ENCODE results near the gene TSHZ3.

The TSHZ3 gene

DNA sequence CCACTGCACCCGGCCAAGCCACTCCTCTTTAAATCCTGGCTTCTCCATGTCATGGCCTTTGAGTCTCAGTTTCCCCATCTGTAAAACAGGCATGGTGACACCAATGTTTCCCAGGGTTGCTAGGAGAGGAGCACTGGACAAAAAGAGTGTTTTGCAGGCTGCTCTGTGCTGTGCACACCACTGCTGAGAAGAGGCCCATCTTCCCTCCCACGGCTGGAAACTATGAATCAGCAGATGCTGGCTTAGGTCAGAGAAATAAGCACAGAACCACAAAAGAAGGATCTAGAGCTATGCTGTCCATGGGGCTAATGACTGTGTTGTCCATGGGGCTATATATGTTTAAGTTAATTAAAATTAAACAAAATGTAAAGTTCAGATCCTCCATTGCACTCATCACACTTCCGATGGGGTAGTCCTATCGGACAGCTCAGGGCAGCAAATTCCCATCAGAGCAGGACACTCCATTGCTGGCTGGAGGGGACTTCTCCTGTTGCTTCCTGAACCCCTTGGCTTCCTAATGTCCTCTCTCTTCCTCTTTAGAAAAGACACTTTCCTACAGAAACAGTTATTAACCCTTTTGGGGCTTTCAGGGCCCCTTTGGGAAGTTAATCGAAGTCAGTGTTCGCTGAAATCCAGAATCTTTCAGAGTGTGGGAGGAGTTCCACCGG, 37.1 kb downstream of the TSHZ3 start:
- no peak for DNase-seq (ENCODE audit: low spot score)

DNA sequence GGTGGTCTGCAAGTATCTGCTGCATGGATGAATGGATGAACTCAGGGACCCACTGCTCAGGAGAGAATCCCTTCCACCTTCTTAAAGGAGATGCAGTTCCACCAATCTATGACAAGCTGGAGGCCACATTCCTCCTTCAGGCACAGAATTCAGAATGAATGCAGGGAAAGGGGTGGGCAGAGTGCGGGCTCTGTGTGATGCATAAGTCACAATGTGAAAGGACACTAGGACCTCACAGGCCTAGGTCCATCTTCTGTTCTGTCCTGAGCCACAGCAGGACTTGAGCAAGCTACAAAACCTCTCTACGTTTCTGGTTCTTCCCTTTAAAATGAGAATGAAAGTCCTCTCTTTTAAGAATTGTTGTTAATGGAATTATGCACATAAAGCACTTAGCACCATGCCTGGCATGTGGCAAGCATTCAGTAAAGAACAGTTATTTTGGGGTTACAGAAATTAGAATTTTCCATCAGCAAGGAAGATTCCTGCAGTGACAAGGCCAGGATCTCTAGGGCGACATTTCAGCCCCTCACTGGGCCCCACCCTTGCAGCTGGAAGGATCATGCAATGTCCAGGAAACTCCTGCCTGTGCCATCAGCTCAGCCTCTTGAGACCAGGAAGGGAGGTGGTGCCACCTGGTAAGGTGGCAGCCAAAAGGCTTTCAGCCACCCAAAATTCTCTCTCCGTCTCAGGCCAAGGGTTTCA, 38.7 kb downstream of the TSHZ3 start:
- no peak for DNase-seq (ENCODE audit: low spot score)

DNA sequence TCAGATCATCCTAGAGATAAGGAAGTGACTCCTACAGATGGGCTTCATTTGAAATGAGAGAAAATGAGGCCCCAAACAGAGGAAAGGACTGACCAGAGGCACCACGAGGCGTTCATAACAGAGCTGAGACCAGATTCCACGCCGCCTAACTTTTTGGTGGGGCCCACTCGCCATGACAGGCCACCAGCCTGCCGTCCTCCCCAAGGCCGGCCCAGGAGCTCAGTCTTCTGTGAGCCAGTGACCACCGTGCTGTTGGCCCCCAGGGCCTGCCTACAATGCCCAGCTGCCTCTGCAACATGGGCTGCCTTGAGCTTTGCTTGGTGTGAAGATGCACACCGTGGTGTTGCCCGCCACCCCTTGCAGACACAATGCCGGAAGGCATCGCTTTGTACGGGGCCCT, 40.5 kb downstream of the TSHZ3 start:
- DNase-seq (ENCODE audit: low spot score), result no peak

- no peak for DNase-seq (ENCODE audit: low spot score)
These were observed 42.1 kb downstream of the TSHZ3 start for GRCh38 chr19:31307071-31307669.

DNA sequence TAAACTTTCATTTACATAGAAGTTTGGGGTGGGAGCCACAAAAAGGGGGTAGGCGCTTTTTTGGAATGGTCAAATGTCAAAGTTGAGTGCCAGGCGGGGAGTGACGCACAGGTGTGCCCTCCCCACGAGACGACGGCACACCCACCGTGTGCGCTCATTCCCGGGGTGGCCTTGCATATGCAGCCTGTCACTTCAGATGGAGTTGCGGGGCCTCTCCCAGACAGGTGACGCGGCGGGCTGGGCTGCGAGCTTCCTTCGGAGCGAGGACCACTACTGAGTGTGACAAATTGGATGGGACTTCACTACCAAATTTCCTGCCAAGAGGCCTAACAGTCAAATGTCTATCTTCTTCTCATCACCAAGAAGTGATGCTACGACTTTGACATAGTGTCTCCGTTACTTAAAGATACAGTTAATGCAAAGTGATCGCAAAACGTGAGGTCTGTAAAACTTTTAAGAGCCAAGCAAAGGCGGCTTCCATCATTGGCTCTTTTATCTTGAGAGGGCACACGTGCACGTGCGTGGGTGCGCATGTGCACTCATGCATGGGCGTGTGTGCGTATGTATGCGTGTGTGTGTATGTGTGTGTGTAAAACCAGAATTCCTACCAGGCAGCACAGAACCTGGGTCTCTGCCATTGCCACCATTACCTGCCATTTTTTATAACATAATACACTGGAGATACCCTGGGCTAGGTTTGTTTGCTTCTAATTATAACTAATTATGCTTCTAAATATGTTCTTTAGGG, 43.1 kb downstream of the TSHZ3 start:
- DNase-seq (ENCODE audit: low spot score), result no peak

DNA sequence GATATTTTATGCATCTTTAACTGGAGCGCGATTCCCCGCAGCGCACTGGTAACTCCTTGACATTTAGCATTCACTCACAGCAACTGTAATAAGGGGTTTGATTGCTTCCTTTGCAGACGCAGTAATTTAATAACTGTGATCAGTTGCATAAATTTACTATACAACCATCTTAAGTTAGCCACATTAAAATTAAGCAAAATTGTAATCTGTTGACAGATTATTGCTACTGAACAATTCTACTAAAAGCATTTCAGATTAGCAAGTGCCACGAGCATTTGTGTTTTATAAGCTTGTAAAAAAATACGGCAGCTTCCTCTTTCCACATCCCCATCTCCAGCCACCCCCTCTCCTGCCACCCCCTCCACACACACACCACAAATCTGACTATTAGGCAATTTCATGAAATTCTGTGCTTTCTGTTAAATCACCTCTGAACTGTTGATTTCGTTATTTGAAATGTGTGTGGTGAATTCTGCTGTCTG, 44.4 kb downstream of the TSHZ3 start:
- DNase-seq (ENCODE audit: low spot score), result no peak

DNA sequence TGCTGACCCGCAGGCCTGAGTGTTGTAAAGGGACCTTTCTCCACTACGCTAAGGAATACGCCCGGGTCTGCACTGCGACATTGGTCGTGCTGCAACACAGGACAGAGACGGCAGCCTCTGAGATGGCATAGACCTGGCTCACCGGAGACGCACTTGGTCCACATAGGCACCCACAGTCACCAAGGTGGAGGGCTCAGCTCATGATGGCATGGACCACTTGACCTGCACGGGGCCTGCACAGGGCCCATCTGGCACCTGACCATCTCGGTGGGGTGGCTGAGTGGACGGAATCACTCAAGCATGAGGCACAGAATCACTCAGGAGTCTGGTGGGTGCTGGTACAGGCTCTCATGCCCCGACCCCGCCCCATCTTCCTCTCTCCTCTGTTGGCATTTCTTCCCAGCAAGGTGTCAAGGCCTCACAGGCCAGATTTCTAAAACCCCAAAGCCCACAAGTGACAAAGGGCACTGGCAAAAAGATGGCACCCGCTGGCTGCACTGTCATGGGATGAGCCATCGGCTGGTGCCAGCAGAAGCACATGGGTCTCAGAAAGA, 45.9 kb downstream of the TSHZ3 start:
- DNase-seq (ENCODE audit: low spot score), result no peak

DNA sequence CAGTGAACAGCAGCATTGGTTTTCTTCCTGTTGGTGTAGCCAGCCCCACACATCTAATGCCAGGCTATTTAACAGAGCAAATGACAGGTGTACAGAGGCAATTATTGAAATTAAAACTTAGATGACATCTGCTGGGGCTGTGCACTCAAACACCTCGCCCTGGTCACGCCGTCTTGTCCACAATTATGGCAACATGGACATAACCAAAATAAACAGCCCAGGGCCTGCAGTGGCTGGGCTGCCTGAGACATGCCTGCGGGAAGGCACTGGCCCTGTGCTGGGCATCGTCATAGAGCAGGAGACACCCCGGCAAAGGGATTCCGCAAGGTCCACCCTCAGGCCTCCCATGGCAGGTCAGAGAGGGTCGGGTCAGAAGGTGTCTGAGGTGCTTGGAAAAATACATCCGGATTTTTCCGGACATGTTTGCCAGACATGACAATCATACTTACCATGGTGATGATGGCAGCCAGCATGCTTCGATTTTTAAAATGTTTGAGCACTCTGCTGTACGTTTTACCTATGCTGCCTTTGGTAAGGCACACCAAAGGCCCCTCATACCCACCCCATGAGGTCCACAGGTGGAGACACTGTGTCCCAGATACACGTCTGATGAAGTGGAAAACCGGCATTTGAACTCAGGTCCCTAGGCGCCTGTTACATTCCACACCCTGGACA, 47.8 kb downstream of the TSHZ3 start:
- no peak for DNase-seq (ENCODE audit: low spot score)

DNA sequence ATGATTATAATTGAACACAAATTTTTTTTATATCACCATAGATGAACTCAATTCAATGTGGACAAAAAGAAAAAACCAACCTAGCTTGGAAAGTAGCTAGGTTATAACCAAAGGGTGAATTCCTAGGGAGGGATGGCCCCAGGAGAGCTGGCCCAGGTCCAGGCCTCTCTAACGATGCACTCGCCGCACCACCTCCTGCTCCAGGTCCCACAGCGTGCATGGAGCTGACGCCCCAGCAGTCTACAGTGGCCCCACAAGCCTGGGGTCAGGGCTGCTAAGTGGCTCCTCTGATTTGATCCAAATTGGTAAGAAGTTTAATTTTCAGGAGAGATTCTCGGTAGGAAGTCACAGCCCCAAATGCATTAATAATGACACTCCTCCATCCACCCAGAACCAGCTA, 48.8 kb downstream of the TSHZ3 start:
- DNase-seq (ENCODE audit: low spot score), result no peak

DNA sequence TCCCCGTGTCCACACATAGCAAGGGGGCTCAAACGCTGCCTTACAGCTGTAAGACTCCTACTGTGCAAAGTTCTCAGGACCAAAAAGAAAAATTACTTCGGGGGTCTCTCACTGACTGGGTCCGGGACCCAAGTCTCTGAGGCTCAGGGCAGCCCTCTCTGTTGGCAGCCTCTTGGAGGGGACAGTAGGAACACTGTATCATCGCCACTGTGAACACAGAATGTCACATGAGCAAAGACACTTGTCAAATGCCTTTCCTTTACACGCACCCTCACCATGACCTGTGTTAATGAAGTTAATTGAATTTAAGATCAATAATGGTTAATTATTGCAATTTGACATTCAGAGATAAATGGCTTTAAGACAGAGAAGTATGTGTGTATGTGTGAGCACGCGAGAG, 49.6 kb downstream of the TSHZ3 start:
- DNase-seq (ENCODE audit: low spot score), result no peak

DNA sequence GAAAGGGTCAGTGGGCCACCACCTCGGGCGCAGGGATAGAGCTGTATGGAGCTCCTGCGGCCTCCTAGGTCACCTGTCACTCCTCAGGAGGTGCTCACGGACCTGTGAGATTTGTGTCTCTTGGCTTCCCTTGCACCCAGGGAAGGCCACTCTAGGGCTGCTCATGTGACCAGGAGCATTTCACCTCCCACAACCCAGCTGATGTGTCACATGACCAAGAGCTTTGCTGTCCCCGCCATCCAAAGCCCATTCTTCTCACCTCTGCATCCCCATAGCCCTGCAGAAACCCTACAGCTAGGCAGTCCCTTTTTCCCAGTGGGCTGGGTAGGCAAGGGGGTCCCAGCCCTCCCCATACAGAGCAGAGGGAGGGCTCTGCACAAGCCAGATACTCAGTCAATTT, 51.2 kb downstream of the TSHZ3 start:
- no peak for DNase-seq (ENCODE audit: low spot score)

DNA sequence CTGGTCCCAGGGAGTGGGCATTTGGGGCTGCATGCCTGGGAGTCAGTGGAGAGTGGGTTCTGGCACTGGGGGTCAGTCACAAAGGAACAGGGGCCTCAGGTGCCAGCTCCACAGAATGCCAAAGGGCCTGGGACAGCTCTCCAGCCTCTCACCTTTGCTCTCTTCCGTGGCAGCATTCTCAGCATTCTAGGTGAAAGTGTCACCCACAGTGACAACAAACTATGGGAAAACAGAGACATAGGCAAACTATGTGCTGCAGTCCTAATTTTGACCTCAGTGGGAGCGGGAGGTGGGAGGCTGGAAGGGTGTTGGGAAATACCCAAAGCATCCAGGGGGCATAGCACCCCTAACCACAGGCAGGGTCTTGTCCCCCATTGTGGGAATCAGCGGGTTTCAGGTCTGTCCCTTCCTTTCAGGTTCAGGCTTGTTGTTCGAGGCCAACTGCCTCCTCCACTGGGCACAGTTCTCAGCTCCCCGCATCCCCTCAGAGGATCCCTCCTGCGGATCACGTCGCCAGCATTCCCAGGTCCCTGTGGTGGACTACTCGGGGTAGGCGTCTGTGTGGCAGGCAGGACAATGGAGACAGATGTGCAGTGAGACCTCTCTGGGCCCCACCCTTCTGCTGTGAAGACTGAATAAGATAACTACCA, 52.4 kb downstream of the TSHZ3 start:
- no peak for DNase-seq (ENCODE audit: low spot score)

DNA sequence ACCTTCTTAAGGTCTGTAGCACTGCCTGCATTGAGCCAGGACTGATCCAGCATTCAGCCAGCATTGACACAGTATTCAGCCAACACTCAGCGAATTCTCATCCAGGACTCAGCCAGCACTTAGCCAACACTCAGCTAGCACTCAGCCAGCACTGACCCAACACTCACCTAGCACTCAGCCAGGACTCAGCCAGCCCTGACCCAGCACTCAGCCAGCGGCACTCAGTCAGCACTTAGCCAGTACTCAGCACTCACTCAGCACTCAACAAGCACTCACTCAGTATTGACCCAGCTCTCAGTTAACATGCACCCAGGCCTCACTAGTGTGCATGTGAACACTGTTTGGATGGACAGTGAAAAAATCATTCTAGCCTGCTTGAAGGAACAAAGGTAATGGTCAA, 55.0 kb downstream of the TSHZ3 start:
- no peak for DNase-seq (ENCODE audit: low spot score)

DNA sequence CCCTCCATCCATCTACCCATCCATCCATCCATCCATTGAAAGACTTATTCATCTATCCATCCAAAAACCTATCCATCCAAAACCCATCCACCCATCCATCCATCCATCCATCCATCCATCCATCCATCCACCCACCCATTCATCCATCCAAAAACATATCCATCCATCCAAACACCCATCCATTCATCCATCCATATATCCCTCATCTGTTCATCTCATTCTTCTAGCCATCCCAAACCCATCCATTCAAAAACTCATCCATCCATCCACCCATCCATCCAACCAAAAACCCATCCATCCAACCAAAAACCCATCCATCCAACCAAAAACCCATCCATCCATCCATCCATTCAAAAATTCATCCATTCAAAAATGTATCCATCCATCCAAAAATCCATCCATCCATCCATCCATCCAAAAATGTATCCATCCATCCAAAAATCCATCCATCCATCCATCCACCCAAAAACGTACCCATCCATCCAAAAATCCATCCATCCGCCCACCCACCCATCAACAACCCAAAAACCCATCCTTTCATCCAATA, 56.5 kb downstream of the TSHZ3 start:
- DNase-seq (ENCODE audit: low spot score), result no peak

DNA sequence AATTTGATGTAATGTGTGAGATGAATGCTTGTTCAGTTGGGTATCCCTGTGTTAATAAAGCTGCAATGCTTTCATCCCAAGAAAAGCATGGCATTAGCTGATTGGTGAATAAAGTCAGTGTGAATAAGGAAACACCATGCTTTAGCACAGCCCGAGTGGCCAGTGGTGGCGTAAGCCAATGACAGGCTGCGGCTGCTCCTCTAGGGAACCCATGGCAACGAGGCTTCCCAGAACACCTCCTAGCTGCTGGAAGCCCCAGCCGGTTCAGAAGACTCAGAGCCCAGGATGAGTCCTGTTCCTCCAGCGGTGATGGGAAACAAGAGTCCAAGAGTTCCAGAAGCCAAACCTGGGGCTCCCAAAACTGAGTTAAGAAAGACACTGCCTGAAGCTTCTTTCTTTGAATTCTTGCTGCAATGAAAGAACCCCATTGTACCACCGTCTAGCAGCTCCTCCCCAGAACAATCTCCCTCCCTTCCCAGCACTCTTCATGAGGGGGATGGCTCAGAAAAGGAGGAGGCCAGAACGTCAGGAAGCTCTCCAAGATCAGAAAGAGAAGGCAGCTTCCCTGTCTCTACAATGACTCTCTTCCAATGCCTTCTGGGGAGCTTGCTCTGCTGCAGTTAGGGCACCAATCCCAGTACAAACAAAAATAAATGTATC, 58.2 kb downstream of the TSHZ3 start:
- no peak for DNase-seq (ENCODE audit: low spot score)

DNA sequence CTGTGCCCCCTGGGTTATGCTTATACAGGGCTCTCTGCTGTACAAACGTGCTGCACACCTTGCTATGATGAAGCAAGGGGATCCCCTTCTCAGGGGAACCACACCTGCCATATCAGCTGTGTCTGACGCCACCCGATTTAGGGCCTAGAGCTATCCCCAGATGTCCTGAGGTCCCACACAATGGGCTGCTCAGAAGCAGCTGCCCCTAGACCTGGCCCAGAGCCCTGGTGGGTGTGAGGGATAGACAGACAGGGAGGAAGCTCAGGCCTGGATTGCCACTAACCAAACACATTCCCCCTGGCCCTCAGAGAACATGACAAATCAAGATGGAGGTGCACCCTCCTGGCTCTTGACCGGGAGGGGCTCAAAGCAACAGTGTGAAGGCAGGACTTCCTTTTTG, 59.3 kb downstream of the TSHZ3 start:
- no peak for DNase-seq (ENCODE audit: low spot score)

DNA sequence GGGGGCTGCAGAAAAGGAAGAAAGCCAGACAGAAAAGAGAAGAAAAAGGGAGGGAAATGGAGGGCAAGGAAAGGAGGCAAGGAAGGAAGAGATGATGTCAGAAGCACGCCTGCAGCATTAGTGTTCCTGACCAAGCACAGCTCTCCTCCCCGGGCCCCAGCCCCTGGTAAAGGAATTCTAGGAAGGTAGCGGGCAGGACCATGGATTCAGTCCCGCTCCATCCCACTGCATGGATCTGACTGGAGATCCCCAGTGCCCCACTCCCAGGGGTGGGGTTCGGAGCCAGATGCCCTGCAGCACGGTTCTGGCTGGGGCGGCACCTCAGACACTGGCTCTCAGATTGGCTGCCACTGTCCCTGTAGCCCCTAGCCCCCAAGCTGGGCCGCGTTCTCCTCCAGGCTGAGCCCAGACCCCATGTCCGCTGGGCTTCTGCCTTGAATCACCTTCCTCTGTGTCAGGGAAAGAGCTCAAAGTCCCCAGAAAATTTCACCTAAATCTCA, 59.8 kb downstream of the TSHZ3 start:
- no peak for DNase-seq (ENCODE audit: low spot score)

- DNase-seq (ENCODE audit: low spot score), result no peak
These were observed 62.7 kb downstream of the TSHZ3 start for GRCh38 chr19:31286491-31286890.

- DNase-seq (ENCODE audit: low spot score), result no peak
These were observed 63.5 kb downstream of the TSHZ3 start for GRCh38 chr19:31285744-31286143.

DNA sequence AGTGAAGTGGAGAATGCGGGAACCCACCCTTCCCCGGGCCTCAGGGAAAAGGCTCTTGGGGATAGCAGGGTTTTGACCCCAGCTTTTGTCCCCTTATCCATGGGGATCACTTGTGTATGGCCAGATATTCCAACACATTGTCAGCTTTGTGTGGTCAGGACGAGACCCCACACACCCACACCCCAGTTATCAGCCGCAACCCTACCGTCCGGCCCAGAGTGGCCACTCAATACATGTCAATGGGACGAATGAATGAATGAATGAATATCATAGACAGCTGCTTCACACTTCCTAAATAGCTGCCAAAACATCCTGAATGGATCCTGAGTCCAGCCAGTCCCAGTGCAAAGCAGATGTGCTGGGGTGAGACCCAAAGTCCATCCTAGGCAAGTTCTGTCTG, 64.6 kb downstream of the TSHZ3 start:
- no peak for DNase-seq (ENCODE audit: low spot score)
